GM18520 (cell line): ENCODE measurements around the gene BRMS1.
"Not testable (repeated sequence)": the region's sequence is repeated elsewhere in the genome, so short reads cannot be mapped to it uniquely, and the experiment has no call there.

Experiments
- ATAC-seq: cut with Tn5 transposase; IDR thresholded peaks from one replicate; pipeline ENCODE4 v1.9.1; 2021; ENCODE audit not compliant: unreplicated experiment

BRMS1 gene

GRCh38 chr11:66363805-66364535 is 19.1 kb upstream of the BRMS1 start:
- no peak for ATAC-seq

- no peak for ATAC-seq
These were observed 18.3 kb upstream of the BRMS1 start for GRCh38 chr11:66363187-66363601.

GRCh38 chr11:66362481-66363147 is 17.7 kb upstream of the BRMS1 start:
- no peak for ATAC-seq

GRCh38 chr11:66361502-66361941 is 16.6 kb upstream of the BRMS1 start:
- ATAC-seq, result no peak

DNA sequence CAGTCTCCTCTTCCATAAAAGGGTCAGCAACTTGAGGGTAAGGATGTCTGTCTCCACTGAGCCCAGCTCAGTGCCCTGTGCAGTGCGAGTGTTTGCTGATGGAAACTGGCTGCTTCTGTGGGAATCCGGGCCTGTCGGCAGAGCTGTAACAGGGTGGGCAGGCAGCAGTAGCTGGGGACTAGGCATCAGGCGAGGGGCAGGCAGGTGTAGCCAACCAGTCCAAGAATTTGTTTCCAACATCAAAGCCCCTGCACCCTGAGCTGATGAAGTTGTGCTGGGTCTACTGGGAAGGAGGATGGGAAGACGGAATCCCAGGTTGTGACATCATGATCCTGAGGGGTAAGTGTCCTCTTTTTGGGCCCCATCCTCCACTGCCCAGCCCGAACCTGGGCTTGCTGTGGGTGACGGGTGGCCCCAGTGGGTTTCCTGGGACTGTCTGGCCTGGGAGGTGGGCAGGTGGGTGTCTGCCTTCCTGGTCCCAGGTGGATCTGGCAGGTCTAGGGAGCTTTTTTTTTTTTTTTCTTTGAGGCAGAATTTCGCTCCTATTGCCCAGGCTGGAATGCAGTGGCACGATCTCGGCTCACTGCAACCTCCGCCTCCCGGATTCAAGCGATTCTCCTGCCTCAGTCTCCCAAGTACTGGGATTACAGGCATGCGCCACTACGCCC is 15.6 kb upstream of the BRMS1 start:
- ATAC-seq, result no peak

GRCh38 chr11:66359662-66360087 is 14.8 kb upstream of the BRMS1 start:
- ATAC-seq, result no peak

- ATAC-seq, result not testable (repeated sequence)
These were observed 5.8 kb upstream of the BRMS1 start for GRCh38 chr11:66350560-66351235.

- no peak for ATAC-seq
These were observed 4.1 kb upstream of the BRMS1 start for GRCh38 chr11:66349084-66349386.

GRCh38 chr11:66347425-66348276 is 2.7 kb upstream of the BRMS1 start, which contains the start of gene B4GAT1:
TSS of gene B4GAT1 (minus strand) at chr11:66347629. CDS start at chr11:66347545, 84 bp downstream.
- no peak for ATAC-seq

- no peak for ATAC-seq
These were observed 1.8 kb upstream of the BRMS1 start for GRCh38 chr11:66346476-66347424.

- ATAC-seq, result no peak
These were observed 379 bp upstream of the BRMS1 start for GRCh38 chr11:66345316-66345649.

- no peak for ATAC-seq
These were observed 1.7 kb downstream of the BRMS1 start for GRCh38 chr11:66343176-66343575.

DNA sequence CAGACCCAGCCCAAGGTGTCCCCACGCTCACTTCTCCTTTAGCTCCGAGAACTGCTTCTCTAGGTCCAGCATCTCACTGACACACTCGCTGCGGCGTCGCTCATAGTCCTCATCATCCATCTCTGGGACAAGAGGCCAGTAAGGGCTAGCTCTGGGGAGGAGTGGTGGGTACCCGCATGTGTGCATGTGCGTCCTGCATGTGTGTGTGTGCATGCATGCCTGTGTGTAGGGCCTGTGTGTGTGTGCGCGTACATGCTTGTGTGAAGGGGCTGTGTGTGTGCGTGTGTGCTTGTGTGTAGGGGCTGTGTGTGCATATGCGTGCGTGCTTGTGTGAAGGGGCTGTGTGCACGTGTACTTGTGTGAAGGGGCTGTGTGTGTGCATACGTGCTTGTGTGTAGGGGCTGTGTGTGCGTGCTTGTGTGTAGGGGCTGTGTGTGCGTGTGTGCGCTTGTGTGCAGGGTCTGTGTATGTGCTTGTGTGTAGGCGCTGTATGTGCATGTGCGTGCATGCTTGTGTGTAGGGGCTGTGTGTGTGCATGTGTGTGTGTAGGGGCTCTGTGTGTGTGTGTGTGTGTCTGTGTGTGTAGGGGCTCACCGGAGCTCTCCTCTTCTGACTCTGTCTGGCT is 3.3 kb downstream of the BRMS1 start:
- no peak for ATAC-seq

DNA sequence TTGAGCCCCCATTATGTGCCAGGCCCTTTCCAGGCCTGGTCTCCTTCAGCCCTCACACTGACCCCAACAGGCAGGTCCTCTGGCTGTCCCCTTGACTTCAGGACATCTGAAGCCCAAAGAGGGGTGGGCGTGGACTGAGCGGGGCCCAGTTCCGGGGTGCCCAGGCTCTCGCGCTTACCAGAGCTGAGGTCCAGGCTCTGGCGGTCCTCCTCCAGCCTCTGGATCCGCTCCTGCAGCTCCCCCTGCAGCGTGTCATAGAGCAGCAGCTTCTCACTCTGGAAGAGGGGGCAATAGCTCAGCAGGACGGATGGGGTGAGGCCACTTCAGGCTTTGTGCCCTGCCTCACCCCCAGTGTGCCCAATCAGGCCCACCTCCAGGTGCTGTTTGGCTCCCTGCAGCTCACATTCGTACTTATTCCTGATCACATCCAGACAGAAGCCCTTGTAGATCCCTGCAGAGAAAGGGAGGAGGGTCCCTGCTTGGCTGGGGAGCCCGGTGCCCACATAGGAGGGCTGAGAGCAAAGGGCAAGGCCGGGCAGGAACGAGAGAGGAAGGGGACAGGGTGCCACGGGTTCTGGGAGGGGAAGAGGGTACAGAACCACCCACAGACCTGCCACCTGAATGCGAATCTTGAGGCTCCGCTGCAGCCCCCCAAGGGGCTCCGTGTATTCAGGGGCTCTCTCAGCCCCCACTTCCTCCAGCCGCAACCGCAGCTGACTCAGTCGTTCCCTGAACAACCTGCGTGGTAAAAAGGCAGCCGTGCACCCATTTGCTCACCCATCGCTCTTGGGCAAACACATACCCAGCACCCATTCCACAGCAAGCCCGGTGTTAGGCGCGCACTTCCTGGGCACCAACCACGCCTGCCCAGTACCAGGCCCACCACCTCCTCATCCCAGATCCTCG is 4.1 kb downstream of the BRMS1 start:
- no peak for ATAC-seq

- no peak for ATAC-seq
These were observed 5.0 kb downstream of the BRMS1 start for GRCh38 chr11:66339686-66340483.

- ATAC-seq, result no peak
These were observed 5.7 kb downstream of the BRMS1 start for GRCh38 chr11:66339162-66339675.
